ENCODE data around the gene MTMR4.
"Not testable (repeated sequence)": the region's sequence is repeated elsewhere in the genome, so short reads cannot be mapped to it uniquely, and the experiment has no call there.

The MTMR4 gene

GRCh38 chr17:58513965-58514769 is at the start of gene MTMR4:
MTMR4 (minus strand) TSS chr17:58514638; CDS start chr17:58514407, 231 bp downstream.
- peak; percentile 81 for DNase-seq (ENCODE audit: low read depth)

- DNase-seq (ENCODE audit: low read depth) = no peak
These were observed 46.1 kb upstream of the MTMR4 start for GRCh38 chr17:58560511-58560910.

GRCh38 chr17:58557981-58558380 is 43.5 kb upstream of the MTMR4 start:
- DNase-seq (ENCODE audit: low read depth) = no peak

GRCh38 chr17:58556833-58557250 is 42.4 kb upstream of the MTMR4 start:
- DNase-seq (ENCODE audit: low read depth) = peak; percentile 52

GRCh38 chr17:58555109-58555508 is 40.7 kb upstream of the MTMR4 start:
- not testable (repeated sequence) for DNase-seq (ENCODE audit: low read depth)

GRCh38 chr17:58541249-58541648 is 26.8 kb upstream of the MTMR4 start:
- no peak for DNase-seq (ENCODE audit: low read depth)

GRCh38 chr17:58539698-58540097 is 25.3 kb upstream of the MTMR4 start:
- DNase-seq (ENCODE audit: low read depth) = no peak

GRCh38 chr17:58538811-58539409 is 24.5 kb upstream of the MTMR4 start:
- DNase-seq (ENCODE audit: low read depth) = peak; percentile 46

- no peak for DNase-seq (ENCODE audit: low read depth)
These were observed 22.8 kb upstream of the MTMR4 start for GRCh38 chr17:58537266-58537665.

GRCh38 chr17:58536542-58536941 is 22.1 kb upstream of the MTMR4 start:
- no peak for DNase-seq (ENCODE audit: low read depth)

GRCh38 chr17:58535431-58535830 is 21.0 kb upstream of the MTMR4 start:
- DNase-seq (ENCODE audit: low read depth) = peak; percentile 68

- DNase-seq (ENCODE audit: low read depth) = peak; percentile 83
These were observed 20.5 kb upstream of the MTMR4 start for GRCh38 chr17:58534901-58535421.

- DNase-seq (ENCODE audit: low read depth) = no peak
These were observed 19.9 kb upstream of the MTMR4 start for GRCh38 chr17:58534331-58534730.

- DNase-seq (ENCODE audit: low read depth) = no peak
These were observed 19.3 kb upstream of the MTMR4 start for GRCh38 chr17:58533616-58534188.

GRCh38 chr17:58532555-58532951 is 18.1 kb upstream of the MTMR4 start:
- DNase-seq (ENCODE audit: low read depth) = no peak

GRCh38 chr17:58531661-58532554 is 17.5 kb upstream of the MTMR4 start:
- peak; percentile 63 for DNase-seq (ENCODE audit: low read depth)

- DNase-seq (ENCODE audit: low read depth) = no peak
These were observed 16.7 kb upstream of the MTMR4 start for GRCh38 chr17:58531122-58531521.

GRCh38 chr17:58530655-58531054 is 16.2 kb upstream of the MTMR4 start:
- DNase-seq (ENCODE audit: low read depth) = no peak

- DNase-seq (ENCODE audit: low read depth) = no peak
These were observed 14.8 kb upstream of the MTMR4 start for GRCh38 chr17:58529275-58529674.

GRCh38 chr17:58528443-58528842 is 14.0 kb upstream of the MTMR4 start:
- DNase-seq (ENCODE audit: low read depth) = no peak

GRCh38 chr17:58527949-58528348 is 13.5 kb upstream of the MTMR4 start:
- peak; percentile 39 for DNase-seq (ENCODE audit: low read depth)

GRCh38 chr17:58527306-58527705 is 12.9 kb upstream of the MTMR4 start:
- DNase-seq (ENCODE audit: low read depth) = no peak
